Activated CD4-positive, alpha-beta T cell treated with anti-CD3 and anti-CD28 coated beads, Interleukin-10, Interleukin-2, amounts not matched to agents 100 ng/mL and 50 ng/mL, durations not matched to agents 16 hours and 8 hours (primary cell): ENCODE results near the gene NFRKB.

Source experiments
- DNase-seq: peaks from one replicate; pipeline ENCODE4 v3.0.0-alpha.2; 2020

The NFRKB gene

DNA sequence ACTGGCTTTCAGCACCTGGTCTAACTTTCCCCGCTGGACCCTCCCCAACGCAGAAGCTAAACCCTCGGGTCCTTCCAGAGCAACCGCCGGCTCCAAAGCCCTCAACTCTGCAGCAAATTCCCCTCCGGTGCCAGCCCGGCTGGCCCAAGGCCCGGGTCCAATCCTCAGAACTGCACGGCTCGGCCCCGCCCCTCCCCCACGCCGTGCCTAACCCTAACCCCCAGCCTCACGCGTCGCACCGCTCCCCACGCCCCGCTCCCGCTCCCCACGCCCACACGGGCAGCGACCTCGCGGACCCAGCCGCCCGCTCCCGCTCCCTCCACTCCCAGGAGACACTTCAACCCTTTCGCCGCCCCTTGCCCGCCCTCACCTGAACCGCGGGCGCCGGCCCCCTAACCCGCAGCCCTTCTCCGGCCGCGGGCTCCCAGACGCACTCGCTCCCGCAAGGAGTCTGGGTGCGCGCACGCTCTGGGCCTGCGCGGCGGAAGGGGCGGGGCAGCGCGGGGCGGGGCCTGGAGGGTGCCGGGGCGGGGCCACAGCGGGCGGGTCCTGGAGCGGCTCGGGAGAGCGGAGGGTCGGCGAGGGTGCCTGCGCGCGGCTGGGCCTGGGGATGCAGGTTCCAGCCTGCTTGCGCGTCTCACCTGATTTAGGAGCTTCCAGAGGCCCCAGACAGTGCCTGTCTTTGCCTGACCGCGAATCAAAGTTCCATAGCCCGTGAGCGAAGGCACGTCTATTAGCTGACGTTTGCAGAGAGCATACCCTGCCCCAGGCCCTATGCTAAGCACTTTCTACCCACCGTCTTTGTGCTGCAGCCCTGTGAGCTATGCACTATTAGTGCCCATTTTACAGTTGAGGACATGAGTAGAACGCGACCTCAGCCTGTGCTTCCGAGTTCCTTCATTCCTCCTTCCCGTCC, at the start of gene NFRKB:
NFRKB (minus strand) TSS at position 453 of the 916 bp plus-strand sequence. CDS start 2,729 bp downstream, outside the sequence.
- DNase-seq = peak; percentile 90

DNA sequence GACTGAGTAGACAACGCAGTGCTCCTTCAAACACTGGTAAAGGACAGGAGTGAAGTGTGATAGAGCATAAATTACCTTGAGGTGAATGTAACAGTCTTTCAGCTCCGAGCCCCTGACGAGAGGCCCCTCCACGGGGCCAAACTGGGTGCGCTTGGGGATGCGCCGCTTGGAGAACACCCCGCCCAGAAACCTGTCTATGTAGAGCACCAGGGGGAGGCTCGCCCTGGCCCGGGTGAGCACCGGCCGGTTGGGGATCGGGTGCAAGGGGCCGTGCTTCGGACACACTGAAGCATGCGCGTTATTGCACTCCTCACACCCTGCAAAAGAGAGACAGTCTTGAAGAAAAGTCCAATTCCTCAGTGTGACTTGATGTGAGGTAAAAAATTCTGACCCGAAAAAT, 49.3 kb upstream of the NFRKB start:
- no peak for DNase-seq

DNA sequence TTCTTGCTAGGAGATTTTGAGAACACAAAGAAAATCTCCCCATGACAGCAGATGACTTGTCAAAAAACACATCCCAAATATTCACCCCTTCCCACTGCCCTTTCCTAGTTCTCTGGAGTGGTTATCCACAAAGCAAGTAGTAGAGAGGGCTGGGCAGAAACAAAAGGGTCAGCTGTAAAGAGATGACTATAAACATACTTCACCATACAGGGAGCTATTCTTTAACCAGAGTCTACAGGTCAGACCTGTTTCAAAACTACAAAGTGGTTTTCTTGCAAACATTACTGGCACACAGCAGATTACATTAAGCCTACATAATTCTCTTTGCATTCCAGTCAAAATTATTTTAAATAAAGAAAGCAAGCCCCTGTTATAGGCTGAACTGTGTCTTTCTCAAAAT, 47.7 kb upstream of the NFRKB start:
- no peak for DNase-seq

DNA sequence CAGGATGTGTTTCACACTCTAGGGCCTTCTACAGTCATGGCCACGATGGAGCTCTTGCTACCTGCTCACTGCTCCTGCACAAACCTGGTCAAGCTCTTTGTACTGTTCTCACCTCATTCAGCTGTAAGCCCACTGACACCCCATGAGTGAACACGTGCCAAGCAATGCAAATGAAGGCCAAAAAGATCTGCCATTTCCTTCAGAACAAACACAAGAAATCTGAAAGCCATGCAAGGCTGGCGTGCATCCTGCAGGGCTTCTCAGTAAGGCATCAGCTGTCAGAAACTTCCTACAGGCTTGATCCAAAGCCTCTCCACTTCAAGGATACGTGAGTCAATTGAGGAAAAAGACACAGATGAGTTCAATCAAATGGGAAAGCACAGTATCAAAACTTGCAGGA, 44.1 kb upstream of the NFRKB start:
- DNase-seq = no peak

DNA sequence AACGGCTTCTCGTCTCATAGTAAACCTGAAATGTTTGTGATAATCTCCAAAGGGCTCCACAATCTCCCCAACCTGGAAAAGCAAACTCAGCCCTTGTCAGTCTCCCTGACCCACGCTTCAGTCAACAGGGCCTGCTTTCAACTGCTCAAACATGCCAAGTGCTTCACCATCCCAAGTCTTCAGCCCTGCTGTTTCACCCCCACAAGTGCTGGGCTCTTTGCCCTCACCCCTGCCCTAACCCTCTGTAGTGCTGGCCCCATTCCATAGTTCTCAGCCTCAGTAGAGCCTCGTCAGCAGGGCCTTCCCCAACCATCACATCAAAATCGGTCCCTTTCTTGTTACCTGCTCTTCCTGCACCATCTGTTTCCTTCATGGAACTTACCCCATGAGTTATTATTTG, 43.4 kb upstream of the NFRKB start:
- DNase-seq = no peak

GRCh38 chr11:129937592-129938238, 42.3 kb upstream of the NFRKB start:
- DNase-seq = no peak

GRCh38 chr11:129935723-129936122, 40.3 kb upstream of the NFRKB start:
- no peak for DNase-seq

DNA sequence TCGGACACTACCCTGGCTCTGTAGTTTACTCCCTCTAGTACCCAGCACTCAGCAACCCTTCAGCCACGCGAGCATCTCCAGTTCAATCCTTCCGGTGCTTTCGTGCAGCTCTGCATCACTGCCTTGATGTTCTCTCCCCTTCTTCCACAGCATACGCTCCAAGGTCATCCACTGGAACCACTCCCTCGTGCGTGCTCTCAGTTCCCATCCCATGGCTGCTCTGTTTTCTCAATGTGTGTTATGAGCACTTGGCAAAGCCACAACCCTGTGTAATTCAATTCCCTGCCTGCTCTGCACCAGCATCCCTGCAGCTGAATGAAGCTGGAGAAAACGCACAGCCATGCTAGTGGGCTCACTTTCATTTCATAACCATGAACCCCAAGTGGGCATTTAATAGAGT, 38.5 kb upstream of the NFRKB start:
- no peak for DNase-seq

DNA sequence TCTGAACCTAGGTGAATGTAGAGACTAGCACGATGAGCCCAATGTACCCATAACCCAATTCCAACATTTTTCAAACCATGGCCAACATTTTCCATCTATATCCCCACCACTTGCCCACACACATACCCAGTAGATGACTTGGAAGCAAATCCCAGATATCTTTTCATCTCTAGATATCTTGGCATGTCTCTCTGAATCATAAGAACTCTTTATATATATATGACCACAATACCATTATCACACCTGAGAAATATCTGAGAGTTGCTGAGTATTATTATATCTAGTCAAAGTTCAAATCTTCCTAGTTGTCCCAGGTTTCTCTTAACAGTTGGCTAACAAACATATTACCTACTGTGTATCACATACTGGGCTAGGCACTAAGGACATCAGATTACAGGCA, 37.9 kb upstream of the NFRKB start:
- DNase-seq = no peak

- DNase-seq = no peak
These were observed 37.1 kb upstream of the NFRKB start for GRCh38 chr11:129932381-129933067.

DNA sequence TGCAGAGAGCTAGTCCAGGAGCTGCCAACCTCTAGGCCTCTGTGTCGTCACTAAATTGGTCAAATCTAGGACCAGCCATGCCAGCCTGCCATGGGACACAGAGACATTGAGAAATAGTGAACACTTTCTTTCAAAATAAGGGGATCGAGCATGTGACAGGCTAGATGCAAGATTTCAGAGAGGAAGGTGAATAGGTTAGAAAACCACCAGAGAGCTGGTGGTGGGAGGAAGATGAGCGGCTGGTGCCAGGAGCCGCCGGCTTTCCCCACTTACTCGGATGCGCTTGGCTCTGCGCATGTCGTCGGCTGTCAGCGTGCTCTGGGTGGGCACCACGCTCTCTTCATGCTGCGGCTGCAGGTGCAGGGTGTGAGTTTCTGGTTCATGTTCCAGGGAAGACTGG, 35.4 kb upstream of the NFRKB start:
- DNase-seq = no peak

- DNase-seq = no peak
These were observed 34.9 kb upstream of the NFRKB start for GRCh38 chr11:129930296-129930695.

- no peak for DNase-seq
These were observed 34.3 kb upstream of the NFRKB start for GRCh38 chr11:129929721-129930120.

DNA sequence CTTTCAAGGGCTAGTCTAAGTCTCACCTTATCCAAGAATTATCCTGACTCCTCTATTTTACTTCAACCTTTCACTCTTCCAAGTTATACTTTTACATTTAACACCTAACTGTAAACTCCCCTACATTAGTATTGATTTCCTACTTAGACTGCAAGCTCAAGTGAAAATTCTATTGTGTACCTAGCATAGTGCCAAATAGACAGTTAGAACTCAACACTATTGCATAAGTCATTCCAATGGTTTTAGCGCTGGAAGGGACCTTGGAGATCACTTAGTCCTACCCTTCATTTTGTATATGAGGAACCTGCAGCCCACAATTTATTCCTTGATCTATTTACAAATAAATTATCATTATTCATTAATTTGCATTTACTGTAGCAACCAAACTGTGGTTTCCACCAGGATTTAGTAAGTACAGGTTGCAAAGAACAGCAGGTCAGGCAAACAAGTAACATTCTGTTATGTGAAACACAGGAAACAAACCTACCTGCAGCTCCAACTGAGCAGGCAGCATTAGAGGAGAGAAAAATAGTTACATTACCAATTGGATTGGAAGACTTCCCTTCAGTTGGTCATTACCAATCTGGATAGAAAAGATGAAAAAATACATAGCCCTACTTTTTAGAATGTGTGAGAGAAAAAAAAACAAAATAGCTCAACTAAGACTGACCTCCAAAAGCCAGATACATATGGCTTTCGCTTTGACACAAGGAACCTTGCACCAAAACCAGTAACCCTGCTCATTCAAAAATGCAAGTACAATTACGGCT, 33.7 kb upstream of the NFRKB start:
- DNase-seq = no peak

GRCh38 chr11:129922674-129923073, 27.3 kb upstream of the NFRKB start:
- DNase-seq = no peak

GRCh38 chr11:129918361-129918760, 23.0 kb upstream of the NFRKB start:
- no peak for DNase-seq

GRCh38 chr11:129917231-129917630, 21.9 kb upstream of the NFRKB start:
- no peak for DNase-seq

DNA sequence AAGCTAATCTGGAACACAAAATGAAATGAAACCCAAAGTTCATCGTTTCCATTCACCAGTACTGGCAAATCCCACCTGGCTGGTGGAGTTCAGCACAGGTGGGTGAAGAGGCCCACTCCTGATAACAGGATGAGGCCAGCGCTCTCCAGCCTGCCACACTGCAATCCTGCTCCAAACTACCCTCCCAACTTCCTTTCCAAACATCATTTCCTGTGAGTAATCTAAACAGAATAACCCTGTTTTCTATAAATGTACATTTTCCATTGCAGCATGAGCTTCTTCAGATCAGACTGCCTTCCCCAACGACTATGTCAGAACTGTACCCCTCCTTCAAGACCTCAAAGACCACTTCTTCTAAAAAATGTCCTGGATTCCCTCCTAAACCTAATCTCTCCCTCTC, 15.9 kb upstream of the NFRKB start:
- DNase-seq = no peak

DNA sequence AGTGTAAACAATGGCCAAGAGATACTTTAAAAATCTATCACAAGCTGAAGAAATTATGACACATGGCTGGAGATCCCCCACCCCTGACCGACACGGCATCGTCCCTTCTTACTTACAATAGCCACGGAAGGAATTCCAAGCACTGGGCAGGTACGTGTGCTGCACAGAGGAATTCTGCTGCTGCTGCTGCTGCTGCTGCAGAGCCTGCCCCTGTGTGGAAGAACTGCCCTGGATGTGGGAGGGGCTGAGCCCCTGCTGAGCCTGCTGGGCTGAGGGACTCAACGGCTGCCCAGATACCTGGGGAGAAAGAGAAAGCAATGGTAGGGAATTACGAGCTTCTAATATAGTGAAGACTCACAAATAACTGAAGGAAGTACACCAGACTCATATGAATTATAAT, 15.0 kb upstream of the NFRKB start:
- no peak for DNase-seq

DNA sequence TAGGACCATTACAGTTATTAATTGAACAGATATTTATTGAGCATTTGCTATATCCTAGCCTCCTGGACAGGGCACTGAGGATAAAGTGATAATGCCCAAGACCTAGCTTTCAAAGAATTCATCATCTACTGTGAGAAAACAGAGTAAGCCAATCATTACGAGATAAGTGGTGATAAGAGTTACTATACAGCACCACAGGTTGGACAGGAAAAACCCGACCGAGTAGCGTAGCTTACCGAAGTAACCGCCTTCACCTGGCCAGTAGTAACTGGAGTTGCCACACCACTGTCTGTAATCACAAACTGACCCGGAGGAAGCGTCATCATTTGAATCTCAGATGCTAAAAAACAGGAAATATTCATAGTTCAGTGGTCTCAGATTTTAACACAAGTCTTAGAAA, 10.0 kb upstream of the NFRKB start:
- no peak for DNase-seq

DNA sequence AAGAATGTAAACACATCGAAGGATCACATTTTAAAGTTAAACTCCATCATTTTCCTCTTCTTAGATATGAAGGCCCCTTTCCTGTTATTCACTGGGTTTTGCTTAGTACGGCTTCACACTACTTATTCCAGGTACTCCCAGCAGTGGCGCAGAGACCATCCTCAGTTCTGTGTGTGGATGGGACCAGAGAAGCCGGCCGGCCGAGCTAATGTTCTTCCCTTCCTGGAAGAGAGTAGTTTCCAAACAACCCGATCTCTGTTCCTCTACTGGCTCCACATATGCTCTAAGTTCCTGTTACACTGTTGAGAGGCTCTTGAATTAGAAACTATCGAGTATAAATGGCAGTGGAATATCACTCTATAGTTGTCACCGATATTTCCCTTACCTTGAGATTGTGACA, 684 bp upstream of the NFRKB start:
- no peak for DNase-seq

- peak; percentile 21 for DNase-seq
These were observed 876 bp downstream of the NFRKB start for GRCh38 chr11:129894278-129895125.
